Frontal cortex (tissue), 4 donors: Measurements from ENCODE around the gene COL9A3. TPM values are rescaled to one million over a fixed set of nuclear protein-coding genes. Genes with fewer than 3 reads are reported as not detected.

Source experiments
- DNase-seq, 2 donors: peaks; one replicate each; pipeline ENCODE4 v3.0.0; 2012; ENCODE audit warnings: low spot score in 2 of 2
- FAIRE-seq: peaks from 2 replicates; lab custom pipeline; 2012; peaks lifted over from hg19 to GRCh38; lab: Jason Lieb, UNC
- total RNA-seq: library from RNA; depleted of rRNA; stranded (reverse); fragments of >200 nt; gene quantifications from one replicate; pipeline ENCODE4 v1.2.3, GENCODE V29; 2014
- donor health status: control.
- donor health status: control.
- donor health status: control.

The COL9A3 gene
- total RNA-seq, 1 donor from 2014 or later: 10.2 TPM

- FAIRE-seq (no peak), DNase-seq (no peak)
Observed at GRCh38 chr20:62778058-62778457, 38.8 kb upstream of the COL9A3 start.

GRCh38 chr20:62778601-62779416, 38.0 kb upstream of the COL9A3 start:
- no peak for DNase-seq
- FAIRE-seq: no peak

- no peak for DNase-seq
- FAIRE-seq: no peak
Observed at GRCh38 chr20:62779417-62779685, 37.5 kb upstream of the COL9A3 start.

GRCh38 chr20:62780204-62780603, 36.6 kb upstream of the COL9A3 start:
- DNase-seq (no peak), FAIRE-seq (no peak)

- DNase-seq: no peak
- no peak for FAIRE-seq
Observed at GRCh38 chr20:62780696-62781095, 36.2 kb upstream of the COL9A3 start.

GRCh38 chr20:62782149-62782892, 34.5 kb upstream of the COL9A3 start:
- FAIRE-seq (no peak), DNase-seq (no peak)

- no peak for FAIRE-seq
Observed at GRCh38 chr20:62782893-62783278, 34.0 kb upstream of the COL9A3 start.

GRCh38 chr20:62784497-62784896, 32.4 kb upstream of the COL9A3 start:
- no peak for DNase-seq
- FAIRE-seq: no peak

More at GRCh38 chr20:62782893-62783278, 34.0 kb upstream of the COL9A3 start:
- DNase-seq: no peak

- DNase-seq: no peak
- FAIRE-seq: no peak
Observed at GRCh38 chr20:62785393-62785792, 31.5 kb upstream of the COL9A3 start.

GRCh38 chr20:62786157-62786556, 30.7 kb upstream of the COL9A3 start:
- DNase-seq: no peak
- FAIRE-seq: no peak

GRCh38 chr20:62787321-62787720, 29.5 kb upstream of the COL9A3 start:
- DNase-seq: no peak
- FAIRE-seq: no peak

- no peak for DNase-seq
- no peak for FAIRE-seq
Observed at GRCh38 chr20:62787866-62788265, 29.0 kb upstream of the COL9A3 start.

- DNase-seq: no peak
- no peak for FAIRE-seq
Observed at GRCh38 chr20:62788607-62789006, 28.2 kb upstream of the COL9A3 start.

- FAIRE-seq: no peak
- no peak for DNase-seq
Observed at GRCh38 chr20:62790075-62790474, 26.8 kb upstream of the COL9A3 start.

- peak; percentile 79 to 80 for DNase-seq
- FAIRE-seq: peak; percentile 13
Observed at GRCh38 chr20:62791301-62792181, 25.3 kb upstream of the COL9A3 start.

- no peak for FAIRE-seq
- no peak for DNase-seq
Observed at GRCh38 chr20:62792182-62792939, 24.5 kb upstream of the COL9A3 start.

GRCh38 chr20:62792940-62793756, 23.7 kb upstream of the COL9A3 start:
- no peak for DNase-seq
- FAIRE-seq: no peak

- FAIRE-seq: no peak
- no peak for DNase-seq
Observed at GRCh38 chr20:62793757-62794006, 23.2 kb upstream of the COL9A3 start.

- FAIRE-seq: no peak
- peak; percentile 96 to 98 for DNase-seq
Observed at GRCh38 chr20:62794007-62794724, 22.7 kb upstream of the COL9A3 start.
